Measurements from ENCODE around the gene MBD3L1. TPM values are rescaled to one million over a fixed set of nuclear protein-coding genes. Genes with fewer than 3 reads are reported as not detected.

The MBD3L1 gene
- total RNA-seq, 2 experiments from 2014 or later = not detected

DNA sequence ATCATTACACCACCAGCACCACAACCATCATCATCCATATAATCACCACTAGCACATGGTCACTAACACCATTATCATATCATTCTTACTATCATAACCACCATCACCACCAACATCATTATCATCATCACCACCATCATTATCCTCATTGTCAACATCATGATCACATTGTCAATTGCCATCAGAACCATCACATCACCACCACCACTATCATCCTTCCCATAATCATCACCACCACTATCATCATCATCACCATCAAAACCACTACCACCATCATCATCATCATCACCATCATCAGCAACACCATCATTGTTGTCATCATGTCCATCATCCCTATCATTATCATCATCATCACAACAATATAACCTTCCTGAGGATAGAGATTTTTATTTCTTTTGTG, 58.1 kb downstream of the MBD3L1 start:
- no peaks in the 10 kb centered on the region for H3K9me3 Mint-ChIP-seq (ENCODE audit: insufficient read depth)
- H3K27me3 Mint-ChIP-seq (ENCODE audit: low read depth) = no peaks in the 10 kb centered on the region
- ATAC-seq = no peak
- ChIA-PET POLR2A (no interaction called here), CTCF (no interaction called here)
- no peak overlapping the region for H3K4me3 Mint-ChIP-seq
- H3K36me3 Mint-ChIP-seq (ENCODE audit: low read depth) = no peaks in the 10 kb centered on the region
- no peaks in the 10 kb centered on the region for H3K4me1 Mint-ChIP-seq (ENCODE audit: low read depth)
- DNase-seq = no peak
- H3K27ac Mint-ChIP-seq = no peak overlapping the region

Other genes starting within 250 kb of the MBD3L1 start
- gene ADAMTS10, start 221.7 kb upstream of the MBD3L1 start, total RNA-seq = 1 to 10 TPM; 3.6 to 4.9 TPM
- not detected for gene NFILZ, start 201.7 kb upstream of the MBD3L1 start, total RNA-seq
- not detected for gene ACTL9, start 133.6 kb upstream of the MBD3L1 start, total RNA-seq
- gene OR2Z1, start 110.7 kb upstream of the MBD3L1 start, total RNA-seq = not detected
- 10 to 100 TPM; 19.6 to 22.4 TPM for gene ZNF558, start 73 bp upstream of the MBD3L1 start, total RNA-seq
- gene MUC16, start 178.0 kb downstream of the MBD3L1 start, total RNA-seq = under 1 TPM in 1 of 2 experiments, not detected in 1; under 0.01 TPM

Measured in activated CD8-positive, alpha-beta T cell treated with anti-CD3 and anti-CD28 coated beads, Interleukin-2, amount 10 ng/mL, durations not matched to agents 7 days and 5 days (primary cell).